Nephron (organoid): ENCODE results near the gene SNRNP40.

Experiments
- H3K27ac Mint-ChIP-seq, 3 experiments: 2 replicates each; pipeline ENCODE4 v1.8.0; 2020; ENCODE audit warnings: mixed read lengths in 3 of 3, mild to moderate bottlenecking in 2 of 3, moderate library complexity in 1 of 3
- H3K27me3 Mint-ChIP-seq: 2 replicates; pipeline ENCODE4 v1.8.0; 2021; ENCODE audit warnings: low read depth, mild to moderate bottlenecking, moderate library complexity, mixed read lengths
- H3K36me3 Mint-ChIP-seq: 2 replicates; pipeline ENCODE4 v1.8.0; 2020; ENCODE audit warnings: low read depth, mixed read lengths
- H3K4me1 Mint-ChIP-seq: 2 replicates; pipeline ENCODE4 v1.8.0; 2020; ENCODE audit warnings: mixed read lengths
- H3K4me3 Mint-ChIP-seq, 3 experiments: 2 replicates each; pipeline ENCODE4 v1.8.0; 2020; ENCODE audit warnings: mild to moderate bottlenecking in 3 of 3, mixed read lengths in 3 of 3, moderate library complexity in 2 of 3
- H3K9me3 Mint-ChIP-seq: 2 replicates; pipeline ENCODE4 v1.8.0; 2020; ENCODE audit warnings: mixed read lengths
- CTCF ChIP-seq, 3 experiments: fragments of 200-600 bp; sonication (generic); IDR thresholded peaks; one replicate each; pipeline ENCODE4 v1.5.0; 2021; ENCODE audit warnings: antibody characterized with exemption in 3 of 3; ENCODE audit not compliant: unreplicated experiment in 3 of 3

SNRNP40 gene

GRCh38 chr1:31216016-31216415 is 80.6 kb downstream of the SNRNP40 start:
- Mint-ChIP-seq H3K27ac (peak overlapping the region; percentile 50 to 66 (median 60)), H3K9me3 (no peaks in the 10 kb centered on the region), H3K36me3 (no peaks in the 10 kb centered on the region), H3K27me3 (peaks cover 4% of the 10 kb centered on the region), H3K4me1 (peaks cover 19% of the 10 kb centered on the region), H3K4me3 (no peak overlapping the region)
- TF ChIP-seq CTCF (IDR thresholded peaks at IDR 0.05; ENCODE audit: unreplicated experiment in 3 of 3), result no peak

GRCh38 chr1:31215065-31215570 is 81.5 kb downstream of the SNRNP40 start:
- no peaks in the 10 kb centered on the region for H3K36me3 Mint-ChIP-seq
- no peak for TF ChIP-seq CTCF (IDR thresholded peaks at IDR 0.05; ENCODE audit: unreplicated experiment in 3 of 3)
- H3K4me3 Mint-ChIP-seq, result no peak overlapping the region
- H3K27me3 Mint-ChIP-seq, result peaks cover 4% of the 10 kb centered on the region
- H3K27ac Mint-ChIP-seq, result no peak overlapping the region
- H3K9me3 Mint-ChIP-seq, result no peaks in the 10 kb centered on the region
- H3K4me1 Mint-ChIP-seq, result peaks cover 19% of the 10 kb centered on the region

- Mint-ChIP-seq H3K4me3 (no peak overlapping the region), H3K27me3 (peaks cover 4% of the 10 kb centered on the region), H3K9me3 (no peaks in the 10 kb centered on the region), H3K27ac (no peak overlapping the region), H3K4me1 (peaks cover 19% of the 10 kb centered on the region), H3K36me3 (no peaks in the 10 kb centered on the region)
- no peak for TF ChIP-seq CTCF (IDR thresholded peaks at IDR 0.05; ENCODE audit: unreplicated experiment in 3 of 3)
Observed at GRCh38 chr1:31214316-31215064, 82.1 kb downstream of the SNRNP40 start.
